Mesothelial cell of epicardium (in vitro differentiated cells): ENCODE measurements around the gene CD300A. TPM values are rescaled to one million over a fixed set of nuclear protein-coding genes. Genes with fewer than 3 reads are reported as not detected.

Experiments
- DNase-seq, 2 experiments: peaks; one replicate each; pipeline ENCODE4 v3.0.0; 2021; ENCODE audit warnings: low spot score in 2 of 2; ENCODE audit not compliant: unreplicated experiment in 2 of 2
- H3K27ac Mint-ChIP-seq: 2 replicates; pipeline ENCODE4 v1.8.0; 2021; ENCODE audit warnings: mixed read lengths
- H3K27me3 Mint-ChIP-seq: 2 replicates; pipeline ENCODE4 v1.8.0; 2021; ENCODE audit warnings: low read depth, mixed read lengths
- H3K36me3 Mint-ChIP-seq: 2 replicates; pipeline ENCODE4 v1.8.0; 2021; ENCODE audit warnings: mixed read lengths
- H3K4me1 Mint-ChIP-seq: 2 replicates; pipeline ENCODE4 v1.8.0; 2021; ENCODE audit warnings: mixed read lengths
- H3K4me3 Mint-ChIP-seq: 2 replicates; pipeline ENCODE4 v1.8.0; 2021; ENCODE audit warnings: mild to moderate bottlenecking, moderate library complexity, mixed read lengths
- H3K9me3 Mint-ChIP-seq: 2 replicates; pipeline ENCODE4 v1.8.0; 2021; ENCODE audit warnings: mixed read lengths
- CTCF ChIP-seq: fragments of 200-600 bp; sonication (generic); IDR thresholded peaks from one replicate; pipeline ENCODE4 v1.5.0; 2021; ENCODE audit warnings: antibody characterized with exemption; ENCODE audit not compliant: unreplicated experiment
- total RNA-seq: library from RNA; stranded (reverse); gene quantifications from 3 replicates; pipeline ENCODE4 v1.2.1, GENCODE V29; 2021

The CD300A gene
- total RNA-seq, 1 donor from 2014 or later, result not detected

- Mint-ChIP-seq H3K27ac (no peak overlapping the region), H3K4me1 (no peaks in the 10 kb centered on the region), H3K9me3 (peaks cover 11% of the 10 kb centered on the region), H3K27me3 (peaks cover 52% of the 10 kb centered on the region), H3K4me3 (no peak overlapping the region), H3K36me3 (no peaks in the 10 kb centered on the region)
- DNase-seq, result no peak
- TF ChIP-seq CTCF, result no peak
Observed at GRCh38 chr17:74473294-74473693, 6.9 kb downstream of the CD300A start.

GRCh38 chr17:74474043-74474792 lies 7.8 kb downstream of the CD300A start:
- H3K9me3 Mint-ChIP-seq, result peaks cover 11% of the 10 kb centered on the region
- no peaks in the 10 kb centered on the region for H3K4me1 Mint-ChIP-seq
- H3K4me3 Mint-ChIP-seq, result no peak overlapping the region
- no peak overlapping the region for H3K27ac Mint-ChIP-seq
- H3K36me3 Mint-ChIP-seq, result no peaks in the 10 kb centered on the region
- DNase-seq, result no peak
- TF ChIP-seq CTCF, result no peak
- H3K27me3 Mint-ChIP-seq, result peaks cover 61% of the 10 kb centered on the region

GRCh38 chr17:74475189-74475588 lies 8.8 kb downstream of the CD300A start:
- H3K9me3 Mint-ChIP-seq, result peaks cover 11% of the 10 kb centered on the region
- H3K27me3 Mint-ChIP-seq, result peaks cover 65% of the 10 kb centered on the region
- no peak for DNase-seq
- no peaks in the 10 kb centered on the region for H3K36me3 Mint-ChIP-seq
- no peak for TF ChIP-seq CTCF
- H3K4me3 Mint-ChIP-seq, result no peak overlapping the region
- no peak overlapping the region for H3K27ac Mint-ChIP-seq
- no peaks in the 10 kb centered on the region for H3K4me1 Mint-ChIP-seq

GRCh38 chr17:74477411-74477810 lies 11.0 kb downstream of the CD300A start:
- peaks cover 11% of the 10 kb centered on the region for H3K9me3 Mint-ChIP-seq
- no peak for TF ChIP-seq CTCF
- H3K36me3 Mint-ChIP-seq, result no peaks in the 10 kb centered on the region
- no peaks in the 10 kb centered on the region for H3K4me1 Mint-ChIP-seq
- H3K27me3 Mint-ChIP-seq, result peaks cover 75% of the 10 kb centered on the region
- no peak overlapping the region for H3K27ac Mint-ChIP-seq
- no peak overlapping the region for H3K4me3 Mint-ChIP-seq
- no peak for DNase-seq

GRCh38 chr17:74478420-74479100 lies 12.1 kb downstream of the CD300A start:
- H3K27ac Mint-ChIP-seq, result no peak overlapping the region
- no peaks in the 10 kb centered on the region for H3K36me3 Mint-ChIP-seq
- peaks cover 74% of the 10 kb centered on the region for H3K27me3 Mint-ChIP-seq
- DNase-seq, result no peak
- no peak for TF ChIP-seq CTCF
- no peaks in the 10 kb centered on the region for H3K4me1 Mint-ChIP-seq
- no peak overlapping the region for H3K4me3 Mint-ChIP-seq
- H3K9me3 Mint-ChIP-seq, result peaks cover 11% of the 10 kb centered on the region
